Measurements from ENCODE around the gene SLC5A6.

The SLC5A6 gene

DNA sequence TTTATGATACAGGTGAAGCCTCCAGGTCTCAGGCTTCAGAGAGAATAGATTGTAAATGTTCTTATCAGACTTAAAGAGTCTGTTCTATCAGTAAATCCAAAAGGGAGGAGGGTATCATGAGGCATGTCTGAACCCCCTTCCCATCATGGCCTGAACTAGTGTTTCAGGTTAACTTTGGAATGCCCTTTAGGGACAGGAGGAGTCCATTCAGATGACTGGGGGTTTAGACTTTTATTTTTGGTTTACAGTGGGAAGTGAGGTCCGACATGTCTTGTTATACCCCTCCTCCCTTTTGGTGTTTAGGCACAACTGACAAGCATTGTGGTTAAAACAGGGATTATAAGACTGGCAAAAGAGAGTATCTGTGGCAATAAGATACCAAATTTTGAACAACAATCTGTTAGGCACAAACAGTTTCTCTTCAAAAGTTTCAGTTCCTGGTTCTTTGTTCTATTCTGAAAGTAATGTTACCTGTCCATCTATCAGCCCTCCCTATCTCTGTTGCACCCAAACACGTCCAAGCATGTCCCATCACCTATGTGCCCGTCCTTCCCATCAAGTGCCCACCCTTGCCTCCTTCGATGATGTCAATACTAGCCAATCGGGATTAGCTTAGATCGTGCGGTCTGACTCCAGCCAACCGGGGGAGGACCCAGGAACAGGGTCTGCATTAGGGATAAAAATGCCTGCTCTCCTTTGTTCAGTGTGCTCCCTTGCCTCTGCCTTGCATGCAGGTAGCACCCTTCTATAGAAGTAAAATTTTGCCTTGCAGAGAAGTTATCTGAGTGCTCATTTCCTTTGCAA is 46.9 kb downstream of the SLC5A6 start:
- TF ChIP-seq, protein P1, sequence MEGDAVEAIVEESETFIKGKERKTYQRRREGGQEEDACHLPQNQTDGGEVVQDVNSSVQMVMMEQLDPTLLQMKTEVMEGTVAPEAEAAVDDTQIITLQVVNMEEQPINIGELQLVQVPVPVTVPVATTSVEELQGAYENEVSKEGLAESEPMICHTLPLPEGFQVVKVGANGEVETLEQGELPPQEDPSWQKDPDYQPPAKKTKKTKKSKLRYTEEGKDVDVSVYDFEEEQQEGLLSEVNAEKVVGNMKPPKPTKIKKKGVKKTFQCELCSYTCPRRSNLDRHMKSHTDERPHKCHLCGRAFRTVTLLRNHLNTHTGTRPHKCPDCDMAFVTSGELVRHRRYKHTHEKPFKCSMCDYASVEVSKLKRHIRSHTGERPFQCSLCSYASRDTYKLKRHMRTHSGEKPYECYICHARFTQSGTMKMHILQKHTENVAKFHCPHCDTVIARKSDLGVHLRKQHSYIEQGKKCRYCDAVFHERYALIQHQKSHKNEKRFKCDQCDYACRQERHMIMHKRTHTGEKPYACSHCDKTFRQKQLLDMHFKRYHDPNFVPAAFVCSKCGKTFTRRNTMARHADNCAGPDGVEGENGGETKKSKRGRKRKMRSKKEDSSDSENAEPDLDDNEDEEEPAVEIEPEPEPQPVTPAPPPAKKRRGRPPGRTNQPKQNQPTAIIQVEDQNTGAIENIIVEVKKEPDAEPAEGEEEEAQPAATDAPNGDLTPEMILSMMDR (IDR thresholded peaks at IDR 0.05; ENCODE audit: low read length, missing control alignments), result no peak
- no peak for DNase-seq (ENCODE audit: low read depth)
- H3K4me3 ChIP-seq (replicated peaks; ENCODE audit: low read depth, low read length), result no peak overlapping the region

DNA sequence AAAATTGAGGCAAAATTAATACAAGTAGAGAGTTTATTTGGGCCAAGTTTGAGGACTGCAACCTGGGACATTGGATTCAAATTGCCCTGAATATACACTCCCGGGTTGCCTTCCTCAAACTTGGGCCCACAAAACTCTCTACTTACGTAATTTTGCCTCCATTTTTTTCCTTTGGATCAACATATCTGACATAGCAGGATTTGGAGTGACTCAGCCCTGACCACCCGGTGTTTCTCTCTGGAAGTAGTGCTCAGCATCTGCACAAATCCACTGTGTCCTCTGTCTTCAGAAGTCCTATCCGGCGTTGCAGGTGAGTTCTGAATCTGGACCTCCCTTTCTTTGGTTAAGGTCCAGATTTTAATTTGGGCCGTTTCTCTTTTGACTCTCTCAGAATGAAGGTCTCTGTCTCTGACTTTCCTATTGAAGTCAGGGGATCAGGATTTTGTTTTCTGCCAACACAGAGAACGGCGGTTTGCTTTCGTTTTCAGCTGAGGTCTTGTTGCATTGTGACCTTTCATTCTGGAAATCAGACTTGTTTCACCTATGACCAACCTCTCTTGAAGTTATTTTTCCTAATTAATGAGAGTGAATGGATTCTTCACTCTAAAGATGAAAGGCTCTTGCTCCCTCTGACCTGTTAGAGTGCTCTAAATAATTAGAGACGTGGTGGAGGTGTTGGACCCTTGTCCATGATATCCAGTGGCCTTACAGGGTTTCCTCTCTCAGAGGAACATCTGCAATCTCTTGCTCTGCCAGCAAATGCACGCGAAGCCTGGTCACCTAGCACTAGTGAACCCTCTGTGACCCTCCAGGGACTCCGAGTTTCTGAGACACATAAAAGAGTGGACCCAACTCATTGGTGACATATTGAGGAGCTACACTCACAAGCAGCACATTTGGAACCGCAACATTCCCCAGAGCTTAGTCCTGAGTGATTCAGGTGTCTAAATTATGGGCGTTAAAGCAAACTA is 49.6 kb downstream of the SLC5A6 start:
- DNase-seq (ENCODE audit: low read depth), result no peak
- TF ChIP-seq, protein P1 (IDR thresholded peaks at IDR 0.05; ENCODE audit: low read length, missing control alignments), result no peak
- H3K4me3 ChIP-seq (replicated peaks; ENCODE audit: low read depth, low read length), result no peak overlapping the region

DNA sequence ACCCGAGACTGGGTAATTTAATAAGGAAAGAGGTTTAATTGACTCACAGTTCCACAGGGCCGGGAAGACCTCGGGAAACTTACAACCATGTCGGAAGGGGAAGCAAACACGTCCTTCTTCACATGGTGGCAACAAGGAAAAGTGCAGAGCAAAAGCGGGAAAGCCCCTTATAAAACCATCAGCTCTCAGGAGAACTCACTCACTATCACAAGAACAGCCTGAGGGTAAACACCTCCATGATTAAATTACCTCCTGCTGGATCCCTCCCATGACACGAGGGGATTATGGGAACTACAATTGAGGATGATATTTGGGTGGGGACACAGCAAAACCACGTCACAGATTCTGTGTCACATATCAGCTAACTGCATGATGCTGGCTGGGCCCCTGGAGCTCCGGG is 51.9 kb downstream of the SLC5A6 start:
- no peak overlapping the region for H3K4me3 ChIP-seq (replicated peaks; ENCODE audit: low read depth, low read length)
- TF ChIP-seq, protein P1 (IDR thresholded peaks at IDR 0.05; ENCODE audit: low read length, missing control alignments), result no peak
- no peak for DNase-seq (ENCODE audit: low read depth)

DNA sequence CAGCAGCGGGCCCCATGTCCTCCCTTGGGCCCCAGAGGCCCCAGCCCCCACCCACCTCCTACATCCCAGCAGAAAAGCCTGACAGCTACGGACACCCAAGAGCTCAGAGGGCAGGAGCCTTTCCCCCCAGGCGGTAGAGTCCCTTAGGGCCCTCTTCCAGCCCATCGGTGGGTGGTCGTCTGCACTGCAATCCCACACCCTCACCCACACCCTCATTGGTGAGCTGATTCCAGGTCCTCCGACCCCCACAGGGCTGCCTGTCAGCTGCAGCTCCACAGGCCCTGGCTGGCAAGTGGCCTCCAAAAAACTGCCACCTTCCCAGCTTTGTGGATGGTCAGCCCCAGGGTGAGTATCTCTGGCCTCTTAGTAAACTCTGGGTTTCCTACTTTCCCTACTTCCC is 52.8 kb downstream of the SLC5A6 start:
- no peak overlapping the region for H3K4me3 ChIP-seq (replicated peaks; ENCODE audit: low read depth, low read length)
- no peak for DNase-seq (ENCODE audit: low read depth)
- TF ChIP-seq, protein P1 (IDR thresholded peaks at IDR 0.05; ENCODE audit: low read length, missing control alignments), result no peak

DNA sequence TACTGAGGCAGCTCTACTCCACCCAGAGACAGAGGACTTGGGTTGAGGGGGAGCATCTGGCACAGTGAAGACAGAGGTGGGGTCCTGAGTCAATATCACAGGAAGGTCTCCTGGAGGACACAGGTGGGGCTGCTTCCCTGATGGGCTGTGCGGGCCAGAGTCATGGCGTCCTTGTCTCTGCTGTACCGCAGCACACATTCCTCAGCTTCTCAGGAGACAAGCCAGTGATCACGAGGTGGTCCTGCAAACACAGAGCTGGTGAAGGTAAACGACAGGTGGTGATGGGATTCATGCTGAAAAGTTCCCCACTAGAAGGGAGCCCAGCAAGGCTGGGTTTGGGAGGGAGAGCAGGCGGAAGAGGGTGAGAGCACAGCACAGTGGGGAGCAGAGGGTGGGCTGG is 53.6 kb downstream of the SLC5A6 start:
- H3K4me3 ChIP-seq (replicated peaks; ENCODE audit: low read depth, low read length), result no peak overlapping the region
- no peak for DNase-seq (ENCODE audit: low read depth)
- TF ChIP-seq, protein P1 (IDR thresholded peaks at IDR 0.05; ENCODE audit: low read length, missing control alignments), result no peak

DNA sequence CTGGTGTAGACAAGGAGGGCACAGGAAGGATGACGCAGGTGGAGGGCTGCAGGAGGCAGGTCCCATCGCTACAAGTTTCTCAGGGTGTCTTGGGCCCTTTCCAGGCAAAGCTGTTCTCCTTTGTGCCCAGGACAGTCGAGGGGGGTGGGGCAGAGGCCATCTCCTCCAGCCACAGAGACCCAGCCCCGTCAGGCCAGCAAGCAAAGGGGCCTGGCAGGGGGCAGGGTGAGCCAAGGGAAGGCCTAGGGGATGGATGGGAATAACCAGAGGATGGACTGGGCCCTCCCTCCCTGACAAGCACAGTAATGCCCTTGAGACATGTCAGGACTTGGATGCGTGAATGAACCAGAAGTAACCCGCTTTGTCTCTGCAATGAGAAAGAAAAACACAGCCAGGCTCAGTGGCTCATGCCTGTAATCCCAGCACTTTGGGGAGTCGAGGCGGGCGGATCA is 57.0 kb downstream of the SLC5A6 start:
- H3K4me3 ChIP-seq (replicated peaks; ENCODE audit: low read depth, low read length), result no peak overlapping the region
- no peak for DNase-seq (ENCODE audit: low read depth)
- TF ChIP-seq, protein P1 (IDR thresholded peaks at IDR 0.05; ENCODE audit: low read length, missing control alignments), result no peak
